Testis (tissue), 2 donors: ENCODE results near the gene CD34.

Experiments
- CTCF ChIP-seq, 3 experiments: fragments of 450-650 bp in 2 of 3; fragments of 200-600 bp in 1 of 3; sonication (generic) in 1 of 3; IDR thresholded peaks; one replicate each; pipeline ENCODE4 v1.5.1; 2016 to 2019; ENCODE audit warnings: antibody characterized with exemption in 3 of 3, mild to moderate bottlenecking in 2 of 3, moderate library complexity in 1 of 3
- POLR2A ChIP-seq: fragments of 450-650 bp; IDR thresholded peaks from one replicate; pipeline ENCODE4 v1.6.1; 2017; ENCODE audit warnings: antibody characterized with exemption, mild to moderate bottlenecking, moderate library complexity

GRCh38 chr1:207935166-207935583, 24.2 kb upstream of the CD34 start:
- TF ChIP-seq POLR2A (no peak), CTCF (IDR thresholded peaks at IDR 0.05) (no peak)
